ENCODE data around the gene MAX. TPM values are rescaled to one million over a fixed set of nuclear protein-coding genes. Genes with fewer than 3 reads are reported as not detected.

Gene MAX, protein sequence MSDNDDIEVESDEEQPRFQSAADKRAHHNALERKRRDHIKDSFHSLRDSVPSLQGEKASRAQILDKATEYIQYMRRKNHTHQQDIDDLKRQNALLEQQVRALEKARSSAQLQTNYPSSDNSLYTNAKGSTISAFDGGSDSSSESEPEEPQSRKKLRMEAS
- total RNA-seq (100 to 1,000 TPM in 1 of 9 donors, 10 to 100 TPM in 8; 42.3 to 102 (median 79.5) TPM), polyA plus RNA-seq (10 to 100 TPM; 42.3 to 60.5 TPM)
- long read RNA-seq, donor 1, partial matches to known transcripts = 2 of 13 reads
- long read RNA-seq, donor 1, other reads (novel, unspliced or antisense) = 4 of 13 reads
- long read RNA-seq, donor 2, transcript MAX-204 (4 exons, 1,973 nt) = major isoform, 15 of 54 reads
- long read RNA-seq, donor 2, transcript MAX-205 (5 exons, 1,546 nt) = major isoform, 15 of 54 reads
- long read RNA-seq, donor 2, partial matches to known transcripts = 3 of 54 reads
- long read RNA-seq, donor 2, other reads (novel, unspliced or antisense) = 13 of 54 reads
- long read RNA-seq, donor 3, partial matches to known transcripts = 1 of 11 reads
- long read RNA-seq, donor 3, other reads (novel, unspliced or antisense) = 4 of 11 reads

DNA sequence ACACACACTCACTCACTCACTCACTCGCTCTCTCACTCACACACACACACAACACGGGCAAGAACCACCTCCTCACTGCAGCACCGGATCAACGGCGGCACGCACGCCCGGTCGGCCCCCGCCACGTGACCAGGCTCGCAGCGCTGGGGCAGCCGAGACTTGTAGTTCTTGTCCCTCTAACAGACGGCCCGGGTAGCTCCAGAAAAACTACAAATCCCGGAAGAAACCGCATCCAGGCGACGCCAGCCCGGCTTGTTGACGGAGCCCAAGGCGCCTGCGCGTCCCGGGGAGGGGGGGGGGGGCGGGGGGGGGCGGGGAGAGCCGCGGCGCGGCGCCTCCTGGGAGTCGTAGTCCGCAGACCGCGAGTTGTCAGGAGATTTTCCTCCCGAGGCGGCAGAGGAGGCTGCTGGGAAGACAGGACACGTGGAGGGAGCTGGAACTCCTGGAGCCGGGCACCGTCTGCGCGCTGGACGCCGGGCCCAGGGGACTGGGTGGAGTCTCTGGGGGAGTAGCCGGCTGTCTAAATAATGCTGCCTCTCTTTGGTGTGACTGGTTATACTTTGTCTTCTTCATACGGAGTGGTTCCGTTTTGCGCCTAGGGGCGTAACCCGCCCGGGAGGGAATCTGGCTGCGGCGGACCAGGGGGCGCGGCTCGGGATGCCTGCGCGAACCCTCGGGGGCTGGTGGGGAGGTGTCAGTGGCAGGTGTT is at the start of gene MAX:
Gene MAX, minus strand, starts transcription at position 77 of the 709 bp plus-strand sequence. CDS start 178 bp downstream, outside the sequence.
- H3K9me3 ChIP-seq = no peaks in the 10 kb centered on the region
- intact Hi-C loops (cut with DNase I) = loop anchor here in 4 of 10 donors (2.0 to 10.0 kb wide), 6 partner anchors 65 to 310 kb away; partner anchors contain the start of genes FNTB (in 2 of the 4) and FUT8 (in 2 of the 4)
- H3K27me3 ChIP-seq = no peaks in the 10 kb centered on the region
- H3K4me3 ChIP-seq = peak within 1 kb of the TSS; percentile 67 to 99 (median 90)
- peaks cover 7 to 47% (median 36%) of the 10 kb centered on the region in 12 donors for H3K4me1 ChIP-seq
- 0 to 2% (median 1%) methylated on average over 16 to 60 of the region's 61 CpGs for WGBS, 4 donors
- H3K36me3 ChIP-seq = peaks cover 0 to 19% (median 12%) of the 10 kb centered on the region in 9 donors
- TF ChIP-seq, protein P1, sequence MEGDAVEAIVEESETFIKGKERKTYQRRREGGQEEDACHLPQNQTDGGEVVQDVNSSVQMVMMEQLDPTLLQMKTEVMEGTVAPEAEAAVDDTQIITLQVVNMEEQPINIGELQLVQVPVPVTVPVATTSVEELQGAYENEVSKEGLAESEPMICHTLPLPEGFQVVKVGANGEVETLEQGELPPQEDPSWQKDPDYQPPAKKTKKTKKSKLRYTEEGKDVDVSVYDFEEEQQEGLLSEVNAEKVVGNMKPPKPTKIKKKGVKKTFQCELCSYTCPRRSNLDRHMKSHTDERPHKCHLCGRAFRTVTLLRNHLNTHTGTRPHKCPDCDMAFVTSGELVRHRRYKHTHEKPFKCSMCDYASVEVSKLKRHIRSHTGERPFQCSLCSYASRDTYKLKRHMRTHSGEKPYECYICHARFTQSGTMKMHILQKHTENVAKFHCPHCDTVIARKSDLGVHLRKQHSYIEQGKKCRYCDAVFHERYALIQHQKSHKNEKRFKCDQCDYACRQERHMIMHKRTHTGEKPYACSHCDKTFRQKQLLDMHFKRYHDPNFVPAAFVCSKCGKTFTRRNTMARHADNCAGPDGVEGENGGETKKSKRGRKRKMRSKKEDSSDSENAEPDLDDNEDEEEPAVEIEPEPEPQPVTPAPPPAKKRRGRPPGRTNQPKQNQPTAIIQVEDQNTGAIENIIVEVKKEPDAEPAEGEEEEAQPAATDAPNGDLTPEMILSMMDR (IDR thresholded peaks at IDR 0.05) = no peak
- peak in 1 of 2 donors; percentile 66 for TF ChIP-seq POLR2A (IDR thresholded peaks at IDR 0.05)
- H3K27ac ChIP-seq = peak within 1 kb of the TSS; percentile 77 to 97 (median 88)
- peak; percentile 96 to 97 (median 97) for ATAC-seq
- peak; percentile 98 to 99 (median 99) for DNase-seq

DNA sequence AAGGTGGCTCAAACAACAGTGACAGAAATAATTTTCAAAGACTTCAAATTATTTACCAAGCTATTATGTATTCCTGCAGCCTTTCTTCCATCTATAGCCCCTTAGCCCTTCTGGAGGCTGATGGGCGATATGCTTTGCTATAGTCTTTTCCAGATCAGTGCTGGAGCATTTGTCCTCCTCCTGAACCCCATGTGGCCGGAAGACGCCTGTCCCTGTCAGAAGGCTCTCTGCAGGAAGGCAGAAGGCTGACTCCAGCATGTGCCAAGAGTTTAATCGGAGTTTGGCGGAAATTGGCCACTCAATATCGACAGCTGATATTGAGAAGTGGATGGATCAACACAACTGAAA is 49.3 kb upstream of the MAX start:
- Histone ChIP-seq H3K4me3 (no peak overlapping the region), H3K4me1 (peaks cover 0 to 10% (median 0%) of the 10 kb centered on the region in 12 donors), H3K27ac (no peak overlapping the region), H3K36me3 (no peaks in the 10 kb centered on the region), H3K9me3 (no peaks in the 10 kb centered on the region), H3K27me3 (no peaks in the 10 kb centered on the region)
- WGBS, 4 donors = 62 to 84% (median 71%) methylated on average over 6 of the region's 6 CpGs
- intact Hi-C loops (cut with DNase I) = no loop called here
- TF ChIP-seq, protein P1 (IDR thresholded peaks at IDR 0.05) = no peak
- no peak for TF ChIP-seq POLR2A (IDR thresholded peaks at IDR 0.05)
- DNase-seq (no peak), ATAC-seq (no peak)

DNA sequence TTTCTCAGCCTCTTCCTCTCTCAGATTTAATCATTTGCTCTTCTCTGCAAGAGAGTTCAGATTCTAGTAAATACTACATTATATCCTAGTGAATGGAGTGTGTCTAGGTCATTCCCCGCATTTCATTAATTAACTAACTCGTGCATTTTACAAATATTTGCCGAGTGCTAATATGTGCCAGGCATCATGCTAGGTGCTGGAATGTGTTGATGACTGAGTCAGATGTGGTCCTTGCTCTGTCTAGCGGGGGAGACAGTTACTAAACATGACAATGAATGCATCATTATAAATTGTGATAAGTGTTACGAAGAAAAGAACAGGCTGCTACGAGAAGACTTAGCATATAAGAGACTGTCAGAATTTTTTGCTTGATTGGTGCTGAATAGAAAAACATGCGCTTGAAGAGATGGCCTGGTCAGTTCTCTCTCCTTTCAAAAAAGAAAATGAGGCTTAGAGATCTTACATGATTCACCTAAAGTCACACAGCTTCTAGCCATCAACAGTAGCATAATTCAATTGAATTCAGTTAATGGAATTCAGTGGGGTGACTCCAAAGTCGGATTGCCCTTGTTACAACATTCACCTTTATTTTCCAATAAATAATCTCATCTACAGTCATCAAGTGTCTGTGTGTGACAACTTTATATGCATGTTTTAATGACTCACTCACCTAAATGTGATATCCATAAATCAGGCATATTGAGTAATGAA is 48.7 kb upstream of the MAX start:
- Histone ChIP-seq H3K27ac (no peak overlapping the region), H3K27me3 (no peaks in the 10 kb centered on the region), H3K4me1 (peaks cover 0 to 5% (median 0%) of the 10 kb centered on the region in 12 donors), H3K36me3 (no peaks in the 10 kb centered on the region), H3K9me3 (no peaks in the 10 kb centered on the region), H3K4me3 (no peak overlapping the region)
- intact Hi-C loops (cut with DNase I) = no loop called here
- no peak for ATAC-seq
- DNase-seq = no peak
- TF ChIP-seq, protein P1 (IDR thresholded peaks at IDR 0.05) = no peak
- TF ChIP-seq POLR2A (IDR thresholded peaks at IDR 0.05) = no peak
- 70 to 83% (median 77%) methylated on average over 8 of the region's 8 CpGs for WGBS, 4 donors
